Natural killer cell (primary cell): ENCODE data around the gene CCL1. TPM values are rescaled to one million over a fixed set of nuclear protein-coding genes. Genes with fewer than 3 reads are reported as not detected.

Experiments
- ATAC-seq, 3 donors: fragments of 150-1000 bp in 2 of 3; fragments of 200-7000 bp in 1 of 3; cut with Tn5 transposase; 1 replicate in 1 of 3; 2 replicates in 2 of 3; pipeline ENCODE4 v1.10.0; 2021; ENCODE audit warnings: mild to moderate bottlenecking in 2 of 3, moderate library complexity in 2 of 3
- DNase-seq, 2 donors: peaks; one replicate each; pipeline versions ENCODE4 v3.0.0 to v3.0.0-alpha.2; 2013 to 2021; ENCODE audit warnings: mixed read lengths in 1 of 2
- H3K27ac ChIP-seq: one replicate; pipeline ENCODE4 v1.5.1; 2013; ENCODE audit warnings: mild to moderate bottlenecking, low read length
- H3K27me3 ChIP-seq: one replicate; pipeline ENCODE4 v1.6.1; 2013; ENCODE audit warnings: low read length; ENCODE audit not compliant: control insufficient read depth, insufficient read depth
- H3K36me3 ChIP-seq: one replicate; pipeline ENCODE4 v1.6.1; 2013; ENCODE audit warnings: low read length; ENCODE audit not compliant: control insufficient read depth, insufficient read depth
- H3K4me1 ChIP-seq: one replicate; pipeline ENCODE4 v1.6.1; 2013; ENCODE audit warnings: low read length; ENCODE audit not compliant: control insufficient read depth, insufficient read depth
- H3K4me3 ChIP-seq: one replicate; pipeline ENCODE4 v1.5.1; 2013; ENCODE audit warnings: low read length
- H3K9me3 ChIP-seq: one replicate; pipeline ENCODE4 v1.6.1; 2013; ENCODE audit warnings: low read length; ENCODE audit not compliant: control insufficient read depth, insufficient read depth
- H3K27ac Mint-ChIP-seq, 2 donors: one replicate each; pipeline ENCODE4 v1.8.0; 2022; ENCODE audit warnings: mild to moderate bottlenecking in 2 of 2, mixed read lengths in 2 of 2, moderate library complexity in 1 of 2
- H3K27me3 Mint-ChIP-seq, 2 donors: one replicate each; pipeline ENCODE4 v1.8.0; 2022; ENCODE audit warnings: low read depth in 2 of 2, mixed read lengths in 2 of 2
- H3K36me3 Mint-ChIP-seq: one replicate; pipeline ENCODE4 v1.8.0; 2022; ENCODE audit warnings: mixed read lengths
- H3K4me1 Mint-ChIP-seq, 2 donors: one replicate each; pipeline ENCODE4 v1.8.0; 2022; ENCODE audit warnings: mixed read lengths in 2 of 2
- H3K4me3 Mint-ChIP-seq: one replicate; pipeline ENCODE4 v1.8.0; 2022; ENCODE audit warnings: mild to moderate bottlenecking, moderate library complexity, mixed read lengths
- H3K9me3 Mint-ChIP-seq, 2 donors: one replicate each; pipeline ENCODE4 v1.8.0; 2022; ENCODE audit warnings: mixed read lengths in 2 of 2
- CTCF ChIP-seq: fragments of 200-600 bp; IDR thresholded peaks from one replicate; pipeline ENCODE4 v1.8.0; 2022; ENCODE audit warnings: antibody characterized with exemption
- WGBS: methylation state at CpG from one replicate; pipeline ENCODE4 v1.1.7; 2013; ENCODE audit warnings: missing lambda C conversion rate; ENCODE audit not compliant: insufficient coverage; 5-methylcytosine and 5-hydroxymethylcytosine counted together
- intact Hi-C: fragments of 100-400 bp; cut with micrococcal nuclease; formaldehyde crosslinking; loops from one replicate; pipeline ENCODE4 v1.14.2; 2022
- total RNA-seq, 4 donors: library from RNA; stranded (reverse); fragments of 120-200 nt in 1 of 4; gene quantifications; one replicate each; pipeline versions ENCODE4 v1.2.3 to v1.2.4, GENCODE V29; 2013 to 2022

CCL1 gene
- total RNA-seq, 3 donors from 2014 or later (not counting 1 experiment from before 2014, with no cell fraction given): not detected

- H3K4me1 ChIP-seq: peaks cover 8% of the 10 kb centered on the region
- H3K27me3 ChIP-seq: no peaks in the 10 kb centered on the region
- 92% methylated on average over 11 of the region's 11 CpGs for WGBS
- Mint-ChIP-seq H3K4me3 (no peak overlapping the region), H3K36me3 (no peaks in the 10 kb centered on the region), H3K9me3 (no peaks in the 10 kb centered on the region), H3K27ac (no peak overlapping the region), H3K4me1 (peaks cover 0 to 6% of the 10 kb centered on the region in 2 donors), H3K27me3 (peaks cover 0 to 6% of the 10 kb centered on the region in 2 donors)
- ATAC-seq (no peak), DNase-seq (no peak)
- H3K36me3 ChIP-seq: no peaks in the 10 kb centered on the region
- no peak overlapping the region for H3K27ac ChIP-seq
- no peak for TF ChIP-seq CTCF
- intact Hi-C loops: no loop called here
- H3K4me3 ChIP-seq: no peak overlapping the region
- no peaks in the 10 kb centered on the region for H3K9me3 ChIP-seq
Observed at GRCh38 chr17:34375426-34375997, 12.5 kb upstream of the CCL1 start.

GRCh38 chr17:34374457-34374856 lies 11.4 kb upstream of the CCL1 start:
- no peak for TF ChIP-seq CTCF
- ATAC-seq (no peak), DNase-seq (no peak)
- 88% methylated on average over 4 of the region's 5 CpGs for WGBS
- no peaks in the 10 kb centered on the region for H3K9me3 Mint-ChIP-seq
- intact Hi-C loops: no loop called here
- no peaks in the 10 kb centered on the region for H3K36me3 ChIP-seq
- H3K4me3 ChIP-seq: no peak overlapping the region
- H3K4me1 Mint-ChIP-seq: peaks cover 0 to 6% of the 10 kb centered on the region in 2 donors
- H3K4me1 ChIP-seq: peaks cover 18% of the 10 kb centered on the region
- H3K27me3 Mint-ChIP-seq: peaks cover 0 to 6% of the 10 kb centered on the region in 2 donors
- no peaks in the 10 kb centered on the region for H3K9me3 ChIP-seq
- no peak overlapping the region for H3K4me3 Mint-ChIP-seq
- no peaks in the 10 kb centered on the region for H3K36me3 Mint-ChIP-seq
- no peaks in the 10 kb centered on the region for H3K27me3 ChIP-seq
- H3K27ac Mint-ChIP-seq: no peak overlapping the region
- no peak overlapping the region for H3K27ac ChIP-seq

- Histone ChIP-seq H3K27ac (no peak overlapping the region), H3K4me1 (peaks cover 33% of the 10 kb centered on the region), H3K4me3 (no peak overlapping the region), H3K9me3 (no peaks in the 10 kb centered on the region), H3K36me3 (no peaks in the 10 kb centered on the region), H3K27me3 (no peaks in the 10 kb centered on the region)
- Mint-ChIP-seq H3K27ac (no peak overlapping the region), H3K4me1 (no peaks in the 10 kb centered on the region), H3K9me3 (no peaks in the 10 kb centered on the region), H3K27me3 (peaks cover 0 to 6% of the 10 kb centered on the region in 2 donors), H3K4me3 (no peak overlapping the region), H3K36me3 (no peaks in the 10 kb centered on the region)
- intact Hi-C loops: no loop called here
- TF ChIP-seq CTCF: no peak
- no peak for DNase-seq
- no peak for ATAC-seq
- 90% methylated on average over 2 of the region's 3 CpGs for WGBS
Observed at GRCh38 chr17:34371405-34372100, 8.5 kb upstream of the CCL1 start.

- intact Hi-C loops: no loop called here
- Mint-ChIP-seq H3K4me3 (no peak overlapping the region), H3K27me3 (peaks cover 0 to 6% of the 10 kb centered on the region in 2 donors), H3K4me1 (no peaks in the 10 kb centered on the region), H3K27ac (no peak overlapping the region), H3K9me3 (no peaks in the 10 kb centered on the region), H3K36me3 (no peaks in the 10 kb centered on the region)
- H3K27ac ChIP-seq: no peak overlapping the region
- ATAC-seq (no peak), DNase-seq (no peak)
- no peaks in the 10 kb centered on the region for H3K9me3 ChIP-seq
- no peaks in the 10 kb centered on the region for H3K27me3 ChIP-seq
- H3K36me3 ChIP-seq: no peaks in the 10 kb centered on the region
- no peak overlapping the region for H3K4me3 ChIP-seq
- 28% methylated on average over 3 of the region's 3 CpGs for WGBS
- H3K4me1 ChIP-seq: peaks cover 35% of the 10 kb centered on the region
- no peak for TF ChIP-seq CTCF
Observed at GRCh38 chr17:34370997-34371395, 8.0 kb upstream of the CCL1 start.
